SH-SY5Y (cell line): ENCODE data around the gene GLDN.

ENCODE experiments used
- GATA2 ChIP-seq: IDR thresholded peaks from 2 replicates; pipeline ENCODE4 v1.6.1; 2011; ENCODE audit warnings: mild to moderate bottlenecking, low read depth, low read length
- GATA3 ChIP-seq: IDR thresholded peaks from 2 replicates; pipeline ENCODE4 v1.6.1; 2011; ENCODE audit warnings: low read depth, mild to moderate bottlenecking, low read length, moderate library complexity

DNA sequence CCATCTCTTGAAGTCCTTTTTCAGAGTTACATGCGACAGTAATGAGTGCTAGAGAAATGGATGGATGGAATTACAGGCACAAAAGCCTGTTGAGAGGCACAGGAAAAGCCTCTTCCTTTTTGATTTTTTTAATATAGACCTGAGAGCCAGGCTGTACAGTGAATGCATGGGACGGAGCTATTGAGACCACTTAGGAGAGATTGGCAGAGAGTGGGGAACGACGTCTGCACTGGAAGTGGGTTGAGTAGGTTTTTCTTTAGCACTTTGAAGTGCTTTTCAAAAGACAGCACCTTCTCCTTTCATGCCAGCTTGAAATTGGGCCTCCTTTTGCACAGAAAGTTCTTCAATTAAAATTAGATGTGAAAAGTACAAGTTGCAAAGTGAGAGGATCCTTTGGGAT is 37.0 kb downstream of the GLDN start:
- TF ChIP-seq GATA3 (no peak), GATA2 (no peak)
